HG03457 (cell line): ENCODE data around the gene TTLL8.

ENCODE experiments used
- ATAC-seq: cut with Tn5 transposase; IDR thresholded peaks from one replicate; pipeline ENCODE4 v1.9.1; 2021; ENCODE audit warnings: moderate number of reproducible peaks; ENCODE audit not compliant: unreplicated experiment

TTLL8 gene

DNA sequence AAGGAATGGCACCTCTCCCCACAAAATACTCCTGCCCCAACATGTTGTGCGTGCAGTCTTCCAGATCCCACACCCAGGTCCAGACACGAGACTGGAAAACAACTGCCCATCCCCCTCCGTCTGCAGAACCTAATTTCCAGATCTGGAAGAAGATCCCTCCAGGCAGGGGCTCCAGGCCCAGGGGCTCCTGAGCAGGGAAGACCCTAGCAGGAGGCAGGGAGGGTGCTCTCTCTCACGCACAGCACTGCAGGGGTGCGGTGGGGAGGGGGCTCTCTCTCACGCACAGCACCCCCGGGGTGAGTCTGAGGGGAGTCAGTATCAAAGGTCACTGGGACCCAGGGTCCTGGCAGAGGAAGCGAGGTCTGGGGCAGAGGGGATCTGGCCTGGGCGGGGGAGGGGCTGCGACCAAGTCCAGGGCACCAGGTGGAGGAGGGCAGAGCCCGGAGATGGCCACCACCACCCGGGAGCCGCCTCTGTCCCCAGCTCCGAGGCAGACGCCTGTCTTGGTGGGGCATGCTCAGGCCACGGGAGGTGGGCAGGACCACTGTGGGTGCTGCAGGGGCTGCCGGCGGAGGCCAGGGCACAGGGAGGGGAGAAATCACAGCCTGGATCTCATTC lies 25.5 kb upstream of the TTLL8 start:
- ATAC-seq = no peak

DNA sequence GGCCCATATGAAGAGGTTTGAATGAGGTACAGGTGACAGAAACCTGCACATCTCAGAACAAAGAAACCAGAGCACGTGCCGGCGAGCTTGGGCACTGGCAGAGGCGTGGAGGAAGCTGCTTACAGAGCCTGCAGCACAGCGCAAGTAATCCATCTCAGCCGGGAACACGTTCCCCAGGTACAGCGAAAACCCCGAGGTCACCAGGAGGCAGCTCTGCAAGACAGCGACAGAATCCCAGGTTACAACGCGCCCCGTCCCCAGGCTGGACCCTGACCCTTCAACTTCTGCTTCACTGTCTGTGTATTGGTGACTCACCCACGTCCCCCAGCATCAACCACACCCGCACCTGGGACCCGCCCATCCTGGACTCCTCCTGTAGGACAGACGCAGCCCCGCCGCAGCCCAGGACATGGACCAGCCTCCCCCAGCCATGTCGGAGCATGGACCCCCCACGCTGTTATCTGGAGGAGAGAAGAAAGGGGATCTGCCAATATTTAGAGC lies 24.9 kb upstream of the TTLL8 start:
- ATAC-seq = no peak

DNA sequence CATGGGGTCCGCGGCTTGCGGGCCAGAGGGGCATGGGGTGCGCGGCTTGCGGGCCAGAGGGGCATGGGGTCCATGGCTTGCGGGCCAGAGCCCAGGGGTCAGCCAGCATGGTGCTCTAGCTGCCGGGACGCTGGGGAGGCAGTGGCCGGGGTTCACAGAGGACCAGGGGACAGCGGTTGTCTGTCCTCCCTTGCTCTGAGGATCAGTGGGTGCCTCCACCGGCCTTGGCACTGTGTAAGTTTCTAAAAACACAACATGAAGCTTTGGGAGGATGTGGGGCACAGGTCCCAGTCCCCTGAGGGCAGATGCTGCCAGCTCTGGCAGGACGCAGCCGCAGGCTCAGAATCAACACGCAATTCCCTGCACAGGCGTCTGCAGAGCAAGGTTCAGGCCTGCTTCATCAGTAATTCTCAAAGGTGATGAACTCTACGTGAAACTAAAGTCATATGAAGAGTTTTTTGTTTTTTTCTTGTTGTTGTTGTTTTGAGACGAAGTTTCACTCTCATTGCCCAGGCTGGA lies 24.2 kb upstream of the TTLL8 start:
- no peak for ATAC-seq

DNA sequence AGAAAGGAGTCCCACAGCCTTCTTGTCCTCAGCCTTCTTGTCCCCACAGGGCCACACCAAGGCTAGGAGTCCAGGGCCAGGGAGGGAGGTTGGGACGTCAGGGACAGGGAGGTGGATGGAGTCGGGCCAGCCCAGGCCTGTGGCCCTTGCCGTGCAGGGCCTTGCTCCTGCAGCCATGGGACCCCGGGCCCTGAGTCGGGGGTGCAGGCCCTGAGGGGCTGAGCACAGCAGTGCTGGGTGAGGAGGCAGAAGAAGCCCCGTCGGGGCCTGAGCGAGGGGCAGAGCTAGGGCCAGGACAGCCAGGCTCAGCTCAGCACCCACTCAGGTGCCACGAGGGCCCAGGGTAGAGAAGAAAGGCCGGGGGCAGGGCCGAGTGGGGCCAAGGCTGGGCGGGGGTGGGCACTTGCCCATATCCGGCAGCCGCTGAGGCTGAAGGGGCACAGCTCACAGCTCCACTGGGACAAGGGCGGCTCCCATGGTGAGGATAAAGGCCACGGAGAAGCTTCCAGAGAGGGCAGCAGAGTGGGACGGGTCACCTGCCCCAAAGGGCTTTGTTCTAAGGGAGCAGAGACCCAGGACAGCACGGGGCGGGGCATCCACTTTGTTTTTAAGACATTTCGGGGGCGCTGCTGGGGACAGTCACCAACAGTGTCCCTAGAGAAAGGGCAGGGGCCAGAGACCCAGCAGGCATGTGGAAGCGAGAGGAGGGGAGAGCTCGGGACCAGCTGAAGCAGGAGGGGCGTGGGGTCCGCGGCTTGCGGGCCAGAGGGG lies 23.5 kb upstream of the TTLL8 start:
- ATAC-seq = no peak

DNA sequence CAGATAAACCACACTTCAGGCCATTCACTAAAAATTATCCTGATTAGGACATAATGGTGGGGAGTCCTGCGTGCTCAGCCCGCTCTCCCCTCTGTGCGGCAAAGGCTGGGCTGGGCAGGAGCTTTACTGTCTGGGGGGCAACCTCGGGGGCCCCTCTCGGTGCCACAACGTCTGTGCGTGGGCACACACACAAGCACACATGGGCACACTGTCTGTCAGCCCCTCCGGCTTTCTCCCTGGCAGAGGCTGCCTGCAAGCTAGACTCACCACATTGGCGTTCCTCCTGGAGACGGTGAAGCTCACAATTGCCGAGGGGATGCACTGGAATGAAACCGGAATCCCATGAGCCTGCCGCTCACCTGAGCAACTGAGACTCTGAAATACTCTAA lies 22.0 kb upstream of the TTLL8 start:
- ATAC-seq = no peak

DNA sequence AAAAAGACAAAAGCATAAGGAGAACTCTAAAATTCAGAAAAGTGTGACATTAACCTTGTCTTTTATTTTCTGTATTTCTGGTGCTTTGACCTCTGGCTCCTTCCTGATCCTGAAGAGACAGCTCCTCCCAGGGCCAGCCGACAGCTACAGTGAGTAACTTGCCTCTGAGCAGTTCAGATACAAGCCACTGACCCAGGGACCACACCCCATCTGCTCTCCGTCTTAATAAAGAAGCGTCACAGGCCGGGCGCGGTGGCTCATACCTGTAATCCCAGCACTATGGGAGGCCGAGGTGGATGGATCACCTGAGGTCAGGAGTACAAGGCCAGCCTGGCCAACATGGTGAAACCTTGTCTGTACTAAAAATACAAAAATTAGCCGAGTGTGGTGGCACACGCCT lies 20.7 kb upstream of the TTLL8 start:
- ATAC-seq = no peak

DNA sequence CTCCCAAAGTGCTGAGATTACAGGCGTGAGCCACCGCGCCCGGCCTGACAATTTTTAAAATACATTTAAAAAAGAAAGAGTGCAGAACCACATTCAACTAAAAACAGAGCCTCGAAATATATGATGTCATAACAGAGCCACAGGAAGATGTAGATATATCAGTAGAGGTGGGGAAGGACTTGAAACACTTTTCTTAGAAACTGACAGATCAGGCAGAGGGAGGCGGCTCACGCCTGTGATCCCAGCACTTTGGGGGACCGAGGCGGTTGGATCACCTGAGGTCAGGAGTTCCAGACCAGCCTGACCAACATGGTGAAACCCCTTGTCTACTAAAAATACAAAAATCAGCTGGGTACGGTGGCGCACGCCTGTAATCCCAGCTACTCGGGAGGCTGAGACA lies 20.1 kb upstream of the TTLL8 start:
- ATAC-seq = no peak

DNA sequence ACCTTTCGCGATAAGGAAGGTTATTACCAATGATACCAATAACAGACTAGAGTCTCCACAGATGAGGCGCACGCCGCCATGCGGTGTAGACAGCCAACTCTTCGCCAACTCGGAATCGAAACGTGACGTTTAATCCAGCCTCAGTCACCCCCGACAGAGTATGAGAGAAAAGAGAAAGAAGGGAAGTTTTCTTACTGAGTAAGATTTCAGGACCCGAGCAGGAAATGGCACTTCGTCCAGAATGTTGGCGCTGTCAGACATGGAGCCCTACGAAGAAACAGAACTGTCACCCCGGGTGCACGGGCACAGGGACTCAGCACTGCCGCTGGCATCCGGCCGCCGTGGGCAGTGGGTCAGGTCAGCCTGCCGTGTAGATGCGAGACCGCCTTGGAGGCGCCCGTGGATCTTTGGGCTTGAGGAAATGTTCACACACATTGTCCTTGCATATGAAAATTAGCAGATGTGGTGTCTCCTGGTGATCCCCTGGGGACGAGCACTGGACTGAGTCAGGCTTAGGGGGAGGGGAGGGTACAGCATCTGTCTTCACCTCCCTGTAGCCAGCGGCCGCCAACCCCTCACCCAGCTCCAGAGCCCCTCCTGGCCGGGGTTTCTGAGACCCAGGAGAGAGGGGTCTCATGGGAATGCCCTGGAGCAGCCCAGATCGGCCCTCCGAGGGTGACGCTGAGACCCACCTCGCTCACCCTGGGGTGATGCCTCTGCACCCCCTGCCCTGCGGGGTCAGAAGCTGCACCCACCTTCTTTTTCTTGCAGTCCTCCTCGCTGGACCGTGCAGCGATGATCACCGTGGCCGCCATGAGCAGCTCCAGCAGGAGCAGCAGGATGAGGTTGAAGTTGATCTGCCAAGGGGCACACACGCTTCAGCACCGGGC lies 18.8 kb upstream of the TTLL8 start:
- no peak for ATAC-seq

DNA sequence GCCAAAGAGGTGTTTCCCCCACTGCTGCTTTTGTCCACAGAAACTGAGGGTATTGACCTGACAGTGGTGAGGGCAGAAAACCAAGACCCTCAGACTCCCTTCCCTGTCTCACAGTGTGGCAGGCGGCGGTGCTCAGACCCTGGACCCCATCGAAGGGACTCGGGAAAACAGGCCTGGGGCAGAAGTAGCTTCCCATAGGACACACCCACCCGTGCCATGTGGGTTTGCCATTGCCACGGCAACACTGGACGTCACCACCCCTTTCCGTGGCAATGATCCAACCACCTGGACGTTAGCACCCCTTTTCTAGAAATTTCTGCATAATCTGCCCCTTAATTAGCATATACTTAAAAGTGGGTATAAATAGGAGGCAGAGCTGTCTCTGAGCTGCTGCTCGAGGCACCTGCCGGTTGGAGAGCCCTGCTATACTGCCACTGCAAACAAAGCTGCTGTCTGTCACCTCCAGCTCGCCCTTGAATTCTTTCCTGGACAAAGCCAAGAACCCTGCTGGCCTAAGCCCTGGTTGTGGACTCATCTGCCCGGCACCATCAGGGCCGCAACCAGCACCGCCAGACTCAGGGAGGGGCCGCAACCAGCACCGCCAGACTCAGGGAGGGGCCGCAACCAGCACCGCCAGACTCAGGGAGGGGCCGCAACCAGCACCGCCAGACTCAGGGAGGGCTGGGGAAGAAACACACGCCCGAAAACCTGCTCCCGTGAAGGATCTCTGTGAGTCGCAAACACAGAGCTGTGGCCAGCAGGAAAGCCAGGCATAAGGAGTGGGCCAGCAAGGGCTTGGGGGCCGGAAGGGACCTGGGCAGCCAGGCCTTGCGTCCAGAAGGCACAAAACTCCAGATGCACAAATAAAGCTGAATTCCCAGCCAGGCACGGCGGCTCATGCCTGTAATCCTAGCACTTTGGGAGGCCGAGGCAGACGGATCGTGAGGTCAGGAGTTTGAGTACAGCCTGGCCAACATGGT lies 16.7 kb upstream of the TTLL8 start:
- no peak for ATAC-seq

DNA sequence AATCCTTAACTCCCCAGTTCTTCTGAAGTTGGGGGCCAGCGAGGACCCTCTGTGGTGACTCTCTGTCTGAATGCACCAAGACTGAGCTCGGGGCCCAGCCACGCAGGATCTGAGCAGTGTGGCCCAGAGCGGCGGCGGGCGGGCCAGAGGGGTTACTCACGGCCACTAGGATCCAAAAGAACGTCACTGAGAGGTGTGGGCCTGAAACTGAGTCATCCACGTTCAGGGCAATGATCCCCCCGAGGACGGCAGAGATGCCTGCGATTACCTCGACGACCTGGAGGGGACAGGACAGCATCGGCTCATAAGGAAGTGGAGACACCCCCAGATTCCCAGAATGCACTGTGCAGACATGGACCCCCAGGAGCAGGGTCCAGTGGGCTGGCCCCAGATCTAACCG lies 16.0 kb upstream of the TTLL8 start:
- ATAC-seq = no peak

DNA sequence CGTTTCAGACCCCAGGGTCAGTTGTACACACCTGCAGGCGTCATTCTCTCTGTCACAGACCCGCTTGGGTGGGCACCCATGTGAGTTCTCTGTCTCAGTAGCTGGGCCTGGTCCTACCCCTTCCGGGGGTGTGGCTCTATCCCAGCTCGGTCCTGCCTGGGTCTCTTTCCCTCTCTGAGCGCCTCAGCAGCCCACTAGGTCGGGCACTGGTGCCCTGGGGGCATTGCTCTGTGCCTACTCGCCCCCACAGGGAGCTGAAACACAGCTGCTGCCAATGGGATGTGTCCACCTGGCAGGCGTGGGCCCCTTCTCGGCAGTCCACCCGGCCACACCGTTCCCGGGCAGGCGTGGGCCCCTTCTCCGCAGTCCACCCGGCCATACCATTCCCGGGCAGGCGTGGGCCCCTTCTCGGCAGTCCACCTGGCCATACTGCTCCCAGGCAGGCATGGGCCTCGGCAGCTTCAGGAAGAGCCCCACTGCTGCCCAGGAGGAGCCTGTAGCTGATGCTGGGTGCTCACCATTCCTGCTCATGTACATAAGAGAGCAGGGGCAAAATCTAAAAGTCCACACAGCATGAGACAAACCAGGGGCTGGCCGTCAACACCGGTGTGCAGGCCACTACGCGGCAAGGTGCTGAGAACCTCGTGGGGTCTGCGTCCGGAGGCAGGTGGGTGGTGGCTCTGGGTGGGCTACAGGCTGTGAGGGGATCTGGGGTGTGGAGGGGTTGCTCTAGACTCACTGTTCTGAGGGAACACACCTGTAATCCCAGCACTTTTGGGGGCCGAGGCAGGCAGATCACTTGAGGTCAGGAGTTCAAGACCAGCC lies 14.8 kb upstream of the TTLL8 start:
- ATAC-seq = no peak

DNA sequence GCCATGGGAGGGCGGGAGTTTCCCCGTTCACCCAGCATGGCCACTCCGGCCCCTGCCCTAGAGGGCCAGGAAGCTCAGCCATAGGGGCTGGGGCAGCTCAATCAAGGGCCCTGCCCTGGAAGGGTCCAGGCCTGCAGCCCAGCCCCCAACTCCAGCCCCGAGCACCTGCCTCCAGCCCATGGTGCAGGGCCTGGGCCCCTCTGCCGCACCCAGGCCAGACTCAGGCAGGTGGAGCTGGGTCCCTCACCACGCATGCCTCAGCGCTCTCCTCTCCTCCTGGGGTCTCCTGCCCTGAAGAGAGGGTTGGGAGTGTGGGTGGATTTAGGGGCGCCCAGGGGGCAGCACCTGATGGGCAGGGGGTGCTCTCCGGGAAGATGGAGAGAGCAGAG lies 14.1 kb upstream of the TTLL8 start:
- no peak for ATAC-seq

DNA sequence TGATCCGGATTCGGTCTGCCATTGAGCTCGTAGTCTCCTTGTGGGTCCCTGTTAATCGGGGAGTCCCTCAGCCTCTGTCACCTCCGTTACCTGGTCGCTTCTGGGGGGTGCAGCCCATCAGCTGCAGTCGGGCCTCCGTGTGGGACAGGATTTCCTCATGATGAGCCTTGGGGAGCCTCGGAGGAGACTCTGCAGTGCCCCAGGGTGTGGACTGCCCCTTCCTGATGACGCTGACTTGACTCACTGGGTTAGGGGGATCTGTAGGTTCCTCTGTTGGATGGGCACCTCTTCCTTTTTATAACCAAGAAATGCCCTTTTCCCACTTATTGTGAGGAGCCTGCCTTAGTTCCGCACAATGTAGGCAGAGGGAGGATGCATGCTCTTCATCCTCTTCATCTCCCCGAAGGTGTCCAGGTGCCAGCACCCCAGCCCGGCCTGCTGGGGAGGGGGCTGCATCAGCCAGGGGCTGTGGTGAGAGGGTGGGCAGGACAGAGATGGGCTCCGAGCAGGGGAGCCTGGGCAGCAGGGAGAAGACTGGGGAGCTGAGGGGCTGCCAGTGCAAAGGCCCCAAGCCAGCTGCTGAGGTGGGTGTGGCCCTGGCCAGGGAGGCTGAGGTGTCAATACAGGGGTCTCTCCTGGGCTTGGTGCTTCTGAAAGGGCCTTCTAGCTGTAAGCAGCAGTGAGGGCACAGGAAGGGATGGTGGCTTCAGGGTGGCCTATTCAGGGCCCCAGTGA lies 13.5 kb upstream of the TTLL8 start:
- ATAC-seq = no peak

DNA sequence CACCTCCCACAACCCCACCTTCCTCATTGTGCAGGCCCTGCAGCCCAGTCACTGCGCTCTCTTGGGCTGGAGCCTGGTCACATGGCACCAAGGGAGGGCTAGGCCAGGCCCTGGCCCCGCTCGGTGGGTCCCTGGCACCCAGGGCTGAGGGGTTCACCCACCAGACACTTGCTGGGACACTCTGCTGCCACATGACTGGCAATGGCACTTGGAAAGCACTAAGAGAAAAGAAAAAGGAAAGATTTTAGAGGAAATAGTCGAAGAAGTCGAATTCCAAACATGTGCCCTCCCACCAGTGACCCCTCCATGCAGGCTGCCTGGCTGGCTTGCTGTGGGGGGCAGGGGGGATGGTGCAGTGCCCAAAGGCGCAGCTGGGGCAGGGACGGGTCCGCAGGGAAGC lies 12.3 kb upstream of the TTLL8 start:
- no peak for ATAC-seq

DNA sequence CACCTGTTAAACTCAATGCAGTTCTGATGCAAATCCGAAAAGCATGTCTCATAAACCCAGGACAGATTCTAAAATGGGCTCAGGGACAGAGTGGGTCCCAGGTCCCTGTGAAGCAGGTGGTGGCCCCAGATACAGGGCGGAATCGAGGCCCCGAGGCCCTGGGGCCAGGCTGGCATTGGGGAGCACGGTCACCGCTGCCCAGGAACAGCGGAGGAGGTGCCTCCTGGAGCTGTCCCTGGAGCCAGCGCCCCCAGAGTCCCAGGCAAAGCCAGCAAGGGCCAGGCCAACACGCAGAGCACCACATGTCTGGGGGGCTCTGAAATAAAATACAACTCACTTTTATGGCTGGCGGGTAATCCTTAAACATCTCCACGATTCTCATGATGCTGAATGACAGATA lies 10.0 kb upstream of the TTLL8 start:
- ATAC-seq = no peak

DNA sequence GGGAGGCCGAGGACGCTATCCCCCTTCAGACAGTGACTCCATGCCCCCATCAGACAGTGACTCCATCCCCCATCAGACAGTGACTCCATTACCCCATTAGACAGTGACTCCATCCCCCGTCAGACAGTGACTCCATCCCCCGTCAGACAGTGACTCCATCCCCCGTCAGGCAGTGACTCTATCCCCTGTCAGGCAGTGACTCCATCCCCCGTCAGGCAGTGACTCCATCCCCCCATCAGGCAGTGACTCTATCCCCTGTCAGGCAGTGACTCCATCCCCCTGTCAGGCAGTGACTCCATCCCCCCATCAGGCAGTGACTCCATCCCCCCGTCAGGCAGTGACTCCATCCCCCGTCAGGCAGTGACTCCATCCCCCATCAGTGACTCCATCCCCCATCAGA lies 9.1 kb upstream of the TTLL8 start:
- ATAC-seq = no peak

DNA sequence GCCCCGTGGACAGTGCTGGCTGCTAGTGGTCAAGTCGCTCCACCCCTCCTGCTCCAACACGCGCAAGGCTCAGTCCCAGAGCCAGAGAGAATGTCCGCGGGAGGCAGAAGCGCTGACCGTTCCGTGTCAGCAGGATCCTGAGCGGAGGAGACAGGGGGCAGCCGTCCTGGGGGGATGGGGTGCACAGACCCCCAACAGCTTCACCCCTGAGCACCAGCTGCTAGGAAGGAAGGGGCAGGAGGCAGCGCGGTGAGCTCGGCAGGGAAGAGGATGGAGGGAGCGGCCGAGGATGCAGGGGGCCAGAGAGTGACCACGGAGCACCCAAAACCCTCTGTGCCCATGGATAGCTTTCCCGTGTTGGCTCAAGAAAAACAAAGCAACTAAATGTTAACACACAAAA lies 6.4 kb upstream of the TTLL8 start:
- no peak for ATAC-seq

DNA sequence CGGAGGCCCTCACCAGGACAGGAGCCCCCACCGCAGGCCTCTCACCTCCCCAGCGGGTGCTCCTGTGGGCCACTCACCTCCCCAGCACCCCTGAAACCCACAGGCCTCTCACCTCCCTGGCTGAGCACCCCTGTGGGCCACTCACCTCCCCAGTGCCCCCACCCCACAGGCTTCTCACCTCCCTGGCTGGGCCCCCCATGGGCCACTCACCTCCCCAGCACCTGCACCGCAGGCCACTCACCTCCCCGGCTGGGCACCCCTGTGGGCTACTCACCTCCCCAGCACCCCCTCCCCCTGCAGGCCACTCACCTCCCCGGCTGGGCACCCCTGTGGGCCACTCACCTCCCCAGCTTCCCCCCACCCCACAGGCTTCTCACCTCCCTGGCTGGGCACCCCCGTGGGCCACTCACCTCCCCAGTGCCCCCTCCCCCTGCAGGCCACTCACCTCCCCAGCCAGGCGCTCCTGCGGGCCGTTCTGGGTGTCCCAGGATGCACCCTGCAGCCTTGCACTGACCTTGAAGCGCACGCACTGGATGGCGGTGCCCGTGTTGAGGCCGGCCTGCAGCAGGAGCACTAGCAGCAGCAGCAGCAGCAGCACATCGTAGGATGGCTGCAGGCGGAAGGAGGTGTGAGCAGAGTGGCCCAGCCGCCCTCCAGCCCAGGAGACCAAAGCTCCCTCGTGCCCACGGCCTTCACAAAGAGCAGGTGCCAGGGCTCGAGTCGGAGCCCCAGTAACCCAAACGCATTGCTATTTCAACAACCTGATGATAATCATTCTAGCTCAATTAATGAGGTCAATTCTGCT lies 5.7 kb upstream of the TTLL8 start:
- ATAC-seq = no peak
